ES-I3 (cell line): ENCODE results near the gene RNASE11.

ENCODE experiments used
- H3K36me3 ChIP-seq: 2 replicates; pipeline ENCODE4 v1.6.1; 2013; ENCODE audit warnings: mild to moderate bottlenecking, low read length, control low read depth, moderate library complexity; ENCODE audit not compliant: insufficient read depth
- H3K4me1 ChIP-seq: 2 replicates; pipeline ENCODE4 v1.6.1; 2013; ENCODE audit warnings: mild to moderate bottlenecking, control low read depth, low read length; ENCODE audit not compliant: insufficient read depth
- H3K9ac ChIP-seq: 2 replicates; pipeline ENCODE4 v1.6.1; 2013; ENCODE audit warnings: low read depth, mild to moderate bottlenecking, low read length, moderate library complexity
- H3K9me3 ChIP-seq: 2 replicates; pipeline ENCODE4 v1.6.1; 2013; ENCODE audit warnings: mild to moderate bottlenecking, low read length, moderate library complexity; ENCODE audit not compliant: control insufficient read depth, insufficient read depth

The RNASE11 gene

DNA sequence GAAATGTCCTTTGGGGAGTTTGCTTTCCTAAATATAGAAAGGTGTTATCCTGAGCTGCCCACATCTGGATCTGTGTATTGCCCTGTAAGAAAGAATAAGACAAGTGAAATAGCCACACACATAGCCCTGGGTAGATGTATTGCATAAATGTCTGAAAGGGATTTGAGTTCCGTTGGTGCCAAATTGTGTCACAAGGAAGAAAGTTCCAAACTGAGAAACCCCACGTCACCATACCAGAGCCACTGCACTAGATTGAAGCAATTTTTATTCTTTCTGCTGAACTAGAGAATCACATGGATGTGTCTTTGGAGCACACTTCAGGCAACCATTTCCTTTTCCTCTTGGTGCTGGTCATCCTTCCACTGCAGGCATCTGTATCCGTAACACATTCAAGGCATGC lies 32.0 kb downstream of the RNASE11 start:
- Histone ChIP-seq H3K36me3 (no peaks in the 10 kb centered on the region), H3K9ac (no peak overlapping the region), H3K9me3 (no peaks in the 10 kb centered on the region), H3K4me1 (peaks cover 33% of the 10 kb centered on the region)

DNA sequence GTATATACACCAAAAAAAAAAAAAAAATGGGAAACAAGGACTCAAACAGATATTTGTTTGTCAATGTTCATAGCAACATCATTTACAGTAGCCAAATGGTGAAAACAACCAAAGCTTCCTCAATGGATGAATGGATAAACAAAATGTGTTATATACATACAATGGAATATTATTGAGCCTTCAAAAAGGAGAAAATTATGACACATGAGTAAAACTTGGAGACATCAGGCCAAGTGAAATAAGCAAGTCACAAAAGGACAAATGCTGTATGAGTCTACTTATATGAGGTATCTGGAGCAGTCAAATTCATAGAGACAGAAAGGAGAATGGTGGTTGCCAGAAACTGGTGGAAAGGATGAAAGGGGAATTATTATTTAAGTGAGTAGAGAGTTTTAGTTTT lies 34.8 kb downstream of the RNASE11 start:
- no peaks in the 10 kb centered on the region for H3K9me3 ChIP-seq
- H3K4me1 ChIP-seq, result peaks cover 14% of the 10 kb centered on the region
- no peak overlapping the region for H3K9ac ChIP-seq
- no peaks in the 10 kb centered on the region for H3K36me3 ChIP-seq

DNA sequence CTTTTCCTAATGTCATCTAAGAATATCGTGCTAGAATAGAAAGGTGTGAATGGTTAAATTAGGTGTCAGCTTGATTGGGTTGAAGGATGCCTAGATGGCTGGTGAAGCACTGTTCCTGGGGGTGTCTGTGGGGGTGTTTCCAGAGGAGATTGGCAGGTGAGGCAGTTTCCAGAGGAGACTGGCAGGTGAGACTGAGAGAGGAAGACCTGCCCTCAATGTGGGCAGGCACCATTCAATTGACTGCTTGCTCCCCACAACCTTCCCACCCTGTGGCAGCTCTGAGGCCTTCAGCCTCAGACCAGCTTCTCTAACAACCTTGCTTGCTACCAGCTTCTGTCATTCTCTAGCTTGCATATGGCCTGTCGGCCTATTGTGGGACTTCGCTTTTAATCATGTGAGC lies 36.2 kb downstream of the RNASE11 start:
- H3K9me3 ChIP-seq, result no peaks in the 10 kb centered on the region

DNA sequence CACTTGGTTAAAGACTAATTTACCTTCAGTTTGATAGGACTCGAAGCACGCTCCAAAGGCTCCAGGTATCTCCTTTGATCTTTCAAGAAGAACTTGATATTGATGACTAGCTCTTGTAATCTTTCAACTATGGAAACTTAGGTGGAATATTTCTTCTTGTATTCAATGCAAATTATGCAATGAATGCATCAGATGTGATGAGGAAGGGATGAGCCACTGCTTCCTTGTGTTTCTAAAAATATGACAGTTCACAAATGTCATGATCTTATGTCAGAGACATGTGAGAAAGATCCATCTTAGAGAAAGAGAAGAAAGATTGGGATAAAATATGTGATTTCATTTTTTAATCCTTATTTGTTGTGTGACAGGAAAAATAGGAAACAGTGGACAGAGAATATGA lies 36.9 kb downstream of the RNASE11 start:
- H3K9me3 ChIP-seq, result no peaks in the 10 kb centered on the region
- peaks cover under 1% of the 10 kb centered on the region; the same call in 1 of the 2 replicates for H3K4me1 ChIP-seq
- H3K36me3 ChIP-seq, result no peaks in the 10 kb centered on the region
- H3K9ac ChIP-seq, result no peak overlapping the region

More for the DNA sequence above, 36.2 kb downstream of the RNASE11 start:
- no peaks in the 10 kb centered on the region for H3K36me3 ChIP-seq
- no peak overlapping the region for H3K9ac ChIP-seq
- peaks cover 7% of the 10 kb centered on the region; the same call in 1 of the 2 replicates for H3K4me1 ChIP-seq

DNA sequence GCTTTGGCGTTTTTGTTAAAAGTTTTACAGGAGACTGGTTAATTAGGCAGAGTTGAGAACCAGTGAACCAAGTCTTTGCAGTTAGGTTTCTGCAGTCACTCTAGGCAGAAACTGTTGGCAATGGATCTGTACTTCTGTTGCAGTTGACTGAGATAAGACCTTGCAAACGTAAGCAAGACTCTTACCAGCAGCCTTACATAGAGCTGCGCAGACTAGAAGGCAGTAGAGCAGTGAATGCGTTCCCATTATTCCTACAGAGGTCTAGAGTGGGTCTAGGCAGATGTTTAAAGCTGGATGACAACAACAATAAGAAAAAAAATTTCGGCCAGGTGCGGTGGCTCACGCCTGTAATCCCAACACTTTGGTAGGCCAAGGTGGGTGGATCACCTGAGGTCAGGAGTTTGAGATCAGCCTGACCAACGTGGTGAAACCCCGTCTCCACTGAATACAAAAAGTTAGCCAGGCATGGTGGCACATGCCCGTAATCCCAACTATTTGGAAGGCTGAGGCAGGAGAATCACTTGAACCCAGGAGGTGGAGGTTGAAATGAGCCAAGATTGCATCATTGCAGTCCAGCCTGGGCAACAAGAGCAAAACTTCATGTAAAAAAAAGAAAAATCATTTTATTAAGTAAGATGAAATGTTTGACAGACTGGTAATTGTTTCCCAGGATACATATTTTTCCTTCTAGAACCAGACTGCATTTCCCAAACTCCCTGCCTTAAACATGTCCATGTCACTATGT lies 39.2 kb downstream of the RNASE11 start:
- Histone ChIP-seq H3K9me3 (no peaks in the 10 kb centered on the region), H3K9ac (no peak overlapping the region), H3K36me3 (no peaks in the 10 kb centered on the region), H3K4me1 (no peaks in the 10 kb centered on the region)

DNA sequence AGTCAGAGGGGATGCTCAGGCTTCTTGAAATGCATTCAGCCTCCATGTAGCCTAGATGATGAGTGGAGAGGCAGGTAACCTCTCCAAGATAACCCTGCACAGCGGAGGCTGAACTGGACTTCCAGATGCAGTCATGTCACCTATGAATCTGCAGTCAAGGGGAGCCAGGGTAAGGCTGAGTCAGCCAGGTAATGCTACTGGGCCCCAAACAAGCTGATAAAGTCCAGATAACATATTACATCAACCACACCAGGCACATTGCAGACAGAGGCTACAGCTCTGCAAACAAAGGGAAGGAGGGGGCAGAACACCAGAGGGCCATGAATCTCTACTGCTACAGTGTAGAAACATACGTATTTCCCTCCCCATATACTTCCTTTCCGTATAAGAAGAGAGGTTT lies 40.9 kb downstream of the RNASE11 start:
- H3K4me1 ChIP-seq, result no peaks in the 10 kb centered on the region
- H3K9me3 ChIP-seq, result no peaks in the 10 kb centered on the region
- H3K9ac ChIP-seq, result no peak overlapping the region
- H3K36me3 ChIP-seq, result no peaks in the 10 kb centered on the region

DNA sequence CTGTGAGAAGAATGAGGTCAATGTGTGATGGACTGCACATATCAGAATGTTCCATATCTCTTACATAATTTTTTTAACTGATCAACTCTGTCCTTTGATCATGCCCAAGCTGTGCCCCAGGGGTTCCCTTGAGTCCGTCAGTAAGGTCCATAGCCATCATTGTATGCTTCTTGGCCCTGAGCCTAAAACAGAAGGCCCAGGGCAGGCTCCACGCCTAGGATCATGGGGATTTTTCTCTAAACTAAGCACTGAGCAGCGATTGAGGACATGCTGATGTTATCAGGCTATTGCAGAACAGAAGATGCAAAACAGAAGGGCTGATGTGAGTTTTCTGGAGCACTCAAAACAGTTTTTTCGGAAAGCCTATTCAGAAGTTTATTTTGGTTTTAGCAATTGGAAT lies 47.9 kb downstream of the RNASE11 start:
- no peak overlapping the region for H3K9ac ChIP-seq
- H3K9me3 ChIP-seq, result peaks cover 2% of the 10 kb centered on the region; the same call in 1 of the 2 replicates
- no peaks in the 10 kb centered on the region for H3K4me1 ChIP-seq
- H3K36me3 ChIP-seq, result no peaks in the 10 kb centered on the region
